NCI-H1092 treated with DMSO at 0.1 percent for 48 hours (cell line): ENCODE measurements around the gene CREBL2.
"Not testable (repeated sequence)": the region's sequence is repeated elsewhere in the genome, so short reads cannot be mapped to it uniquely, and the experiment has no call there.

Experiments
- DNase-seq: peaks from one replicate; lab custom pipeline; 2025; lab: John Stamatoyannopoulos, UW

CREBL2 gene

DNA sequence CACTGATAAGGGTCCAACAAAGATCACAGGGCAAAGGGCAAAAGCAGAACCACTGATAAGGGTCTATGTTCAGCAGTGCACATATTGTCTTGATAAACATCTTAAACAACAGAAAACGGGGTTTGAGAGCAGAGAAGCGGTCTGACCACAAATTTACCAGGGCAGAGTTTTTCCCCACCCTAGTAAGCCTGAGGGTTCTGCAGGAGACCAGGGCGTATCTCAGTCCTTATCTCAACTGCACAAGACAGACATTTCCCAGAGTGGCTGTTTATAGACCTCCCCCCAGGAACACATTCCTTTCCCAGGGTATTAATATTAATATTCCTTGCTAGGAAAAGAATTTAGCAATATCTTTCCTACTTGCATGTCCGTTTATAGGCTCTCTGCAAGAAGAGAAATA, 28.3 kb downstream of the CREBL2 start:
- not testable (repeated sequence) for DNase-seq

DNA sequence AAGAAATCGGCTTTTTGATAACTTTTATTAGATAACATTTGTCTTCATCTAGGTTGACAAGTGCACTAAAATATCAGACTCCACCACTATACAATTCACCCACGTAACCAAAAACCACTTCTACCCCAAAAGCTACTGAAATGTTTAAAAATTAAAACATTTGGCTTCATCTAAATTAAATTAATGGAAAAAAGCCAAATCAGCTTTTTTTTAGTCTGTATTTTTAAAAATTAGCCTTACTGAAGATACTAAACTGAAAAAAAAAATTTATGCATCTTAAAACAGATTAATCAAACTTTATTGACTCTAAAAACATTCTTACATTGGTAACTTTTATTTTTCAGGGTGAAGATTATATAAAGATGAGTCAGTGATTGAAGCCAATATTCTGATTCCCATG, 30.0 kb downstream of the CREBL2 start:
- DNase-seq = no peak

DNA sequence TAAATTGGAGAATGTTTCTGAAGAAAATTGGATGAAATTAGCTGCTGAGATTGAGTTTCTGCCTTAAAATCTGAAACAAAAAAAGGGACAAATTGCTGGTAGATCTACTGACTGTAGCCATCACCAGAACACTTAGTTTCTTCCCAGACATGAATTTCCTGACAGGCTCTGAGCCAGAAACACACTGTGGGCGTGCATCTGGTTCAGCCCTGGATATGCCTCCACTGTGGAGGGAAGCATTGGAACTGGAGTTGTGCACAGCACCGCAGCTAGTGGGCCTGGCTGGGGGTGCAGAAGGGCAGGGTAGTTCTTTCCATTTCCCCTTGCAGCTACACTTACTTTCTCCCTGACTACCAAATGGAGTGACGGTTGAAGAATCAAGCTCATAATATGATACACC, 31.2 kb downstream of the CREBL2 start:
- no peak for DNase-seq

DNA sequence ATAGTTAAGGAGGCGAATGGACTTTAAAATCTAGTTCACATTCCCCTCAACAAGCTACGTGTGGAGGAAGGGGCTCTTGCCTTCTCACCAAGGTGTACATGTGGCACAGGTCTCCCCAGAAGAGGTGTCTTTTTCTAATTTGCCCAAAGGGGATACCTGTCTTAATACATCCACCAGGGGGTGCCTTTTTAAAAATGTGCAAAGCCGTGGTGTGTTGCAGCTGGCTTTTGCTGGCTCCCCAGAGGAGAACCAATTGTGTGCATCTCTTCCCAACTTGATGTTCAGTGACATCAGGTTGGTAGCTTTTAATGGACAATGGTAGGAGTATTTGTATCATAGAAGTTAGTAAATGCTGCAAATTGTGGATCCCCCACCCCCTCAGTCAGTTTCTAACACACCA, 33.8 kb downstream of the CREBL2 start:
- no peak for DNase-seq

DNA sequence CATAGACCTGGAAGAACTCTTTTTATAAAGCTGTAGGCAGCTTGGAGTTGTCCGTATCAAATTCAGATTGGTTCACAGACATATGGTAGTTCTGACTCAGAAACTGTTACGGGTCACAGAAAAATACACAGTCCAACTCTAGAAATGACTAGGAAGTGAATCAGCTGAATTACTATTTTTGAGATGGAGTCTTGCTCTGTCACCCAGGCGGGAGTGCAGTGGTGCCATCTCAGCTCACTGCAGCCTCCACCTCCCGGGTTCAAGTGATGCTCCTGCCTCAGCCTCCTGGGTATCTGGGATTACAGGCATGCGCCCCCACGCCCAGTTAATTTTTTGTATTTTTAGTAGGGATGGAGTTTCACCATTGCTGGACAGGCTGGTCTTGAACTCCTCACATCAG, 34.3 kb downstream of the CREBL2 start:
- not testable (repeated sequence) for DNase-seq

DNA sequence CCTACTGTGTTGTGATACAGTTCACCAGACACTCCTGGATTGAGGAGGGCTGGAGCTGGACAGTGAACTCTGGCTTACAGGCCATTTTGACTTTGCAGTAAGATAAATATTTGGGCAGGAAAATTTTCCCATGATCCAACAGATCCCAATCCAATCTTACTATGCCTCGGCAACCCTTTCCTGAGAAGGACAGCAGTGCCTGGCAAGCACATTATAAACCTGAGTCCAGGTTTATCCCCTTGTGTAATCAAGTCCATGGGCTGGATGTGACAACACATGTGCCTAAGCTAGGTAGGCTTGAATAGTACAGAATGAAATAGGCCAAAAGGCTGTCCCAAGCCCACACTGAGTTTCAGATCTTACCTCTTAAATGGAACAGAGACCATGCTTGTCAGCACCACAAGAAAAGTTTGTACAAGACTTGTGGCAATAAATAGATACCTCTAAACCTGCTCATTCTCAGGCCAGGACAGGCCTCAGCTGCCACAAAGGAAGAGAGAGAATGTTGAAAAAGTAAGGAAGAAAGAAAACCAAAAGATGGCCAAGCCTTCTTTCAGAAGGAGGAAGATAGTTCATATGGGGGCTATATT, 34.9 kb downstream of the CREBL2 start:
- DNase-seq = no peak

DNA sequence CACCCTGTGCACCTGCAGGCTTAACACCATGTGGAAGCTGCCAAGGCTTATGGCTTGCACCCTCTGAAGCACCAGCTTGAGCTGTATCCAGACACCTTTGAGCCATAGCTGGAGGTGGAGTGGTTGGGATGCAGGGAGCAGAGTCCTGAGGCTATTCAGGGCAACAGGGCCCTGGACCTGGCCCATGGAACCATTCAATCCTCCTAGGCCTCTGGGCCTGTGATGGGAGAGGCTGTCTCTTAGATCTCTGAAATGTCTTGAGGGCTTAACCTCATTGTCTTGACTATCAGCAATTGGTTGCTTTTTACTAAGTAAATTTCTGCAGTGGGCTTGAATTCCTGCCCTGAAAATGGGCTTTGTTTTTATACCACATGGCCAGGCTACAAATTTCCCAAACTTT, 36.6 kb downstream of the CREBL2 start:
- DNase-seq = no peak

DNA sequence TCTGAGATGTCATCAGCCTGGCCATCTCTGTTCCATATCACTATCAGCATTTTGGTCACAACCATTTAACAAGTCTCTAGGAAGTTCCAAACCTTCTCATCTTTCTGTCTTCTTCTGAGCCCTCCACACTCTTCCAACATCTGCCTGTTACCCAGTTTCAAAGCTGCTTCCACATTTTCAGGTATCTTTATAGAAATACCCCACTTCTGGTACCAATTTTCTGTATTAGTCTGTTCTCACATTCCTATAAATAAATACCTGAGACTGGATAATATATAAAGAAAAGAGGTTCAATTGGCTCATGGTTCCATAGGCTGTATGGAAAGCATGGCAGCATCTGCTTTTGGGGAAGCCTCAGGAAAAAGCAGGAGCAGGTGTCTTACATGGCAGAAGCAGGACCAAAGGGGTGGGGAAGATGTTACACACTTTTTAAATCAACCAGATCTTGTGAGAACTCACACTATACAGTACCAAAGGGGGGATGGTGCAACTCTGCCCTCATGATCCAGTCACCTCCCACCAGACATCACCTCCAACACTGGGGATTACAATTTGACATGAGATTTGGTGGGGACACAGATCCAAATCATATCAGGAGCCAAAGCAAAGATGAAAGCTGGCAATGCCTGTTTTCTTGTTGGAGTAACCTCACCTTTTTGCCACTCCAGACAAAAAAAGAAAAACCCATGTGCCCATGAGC, 37.4 kb downstream of the CREBL2 start:
- no peak for DNase-seq

DNA sequence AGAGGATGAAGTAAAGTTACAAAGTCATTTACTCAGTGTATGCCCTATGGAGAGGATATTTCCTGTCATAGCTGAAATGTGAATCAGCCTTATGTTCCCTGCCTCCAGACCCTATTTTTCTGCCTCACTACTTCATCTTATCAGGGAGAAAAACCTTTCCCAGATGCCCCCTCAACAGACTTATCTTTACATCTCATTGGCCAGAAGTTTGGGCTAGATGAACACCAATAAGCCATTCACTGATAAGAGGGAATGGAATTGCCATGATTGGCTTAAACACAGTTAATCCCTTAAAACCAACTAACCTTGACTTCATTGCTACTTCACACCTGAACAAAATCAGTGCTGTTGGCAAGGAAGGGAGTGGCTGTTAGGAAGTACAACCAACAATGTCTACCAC, 40.1 kb downstream of the CREBL2 start:
- DNase-seq = no peak

DNA sequence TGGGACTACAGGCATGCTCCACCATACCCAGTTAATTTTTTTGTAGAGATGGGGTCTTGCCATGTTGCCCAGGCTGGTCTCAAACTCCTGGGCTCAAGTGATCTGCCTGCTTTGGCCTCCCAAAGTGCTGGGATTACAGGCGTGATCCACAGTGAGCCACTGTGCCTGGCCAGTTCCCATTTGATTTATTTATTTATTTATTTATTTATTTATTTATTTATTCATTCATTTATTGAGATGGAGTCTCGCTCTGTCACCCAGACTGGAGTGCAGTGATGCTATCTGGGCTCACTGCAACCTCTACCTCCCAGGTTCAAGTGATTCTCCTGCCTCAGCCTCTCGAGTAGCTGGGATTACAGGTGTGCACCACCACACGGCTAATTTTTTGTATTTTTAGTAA, 41.0 kb downstream of the CREBL2 start:
- not testable (repeated sequence) for DNase-seq

DNA sequence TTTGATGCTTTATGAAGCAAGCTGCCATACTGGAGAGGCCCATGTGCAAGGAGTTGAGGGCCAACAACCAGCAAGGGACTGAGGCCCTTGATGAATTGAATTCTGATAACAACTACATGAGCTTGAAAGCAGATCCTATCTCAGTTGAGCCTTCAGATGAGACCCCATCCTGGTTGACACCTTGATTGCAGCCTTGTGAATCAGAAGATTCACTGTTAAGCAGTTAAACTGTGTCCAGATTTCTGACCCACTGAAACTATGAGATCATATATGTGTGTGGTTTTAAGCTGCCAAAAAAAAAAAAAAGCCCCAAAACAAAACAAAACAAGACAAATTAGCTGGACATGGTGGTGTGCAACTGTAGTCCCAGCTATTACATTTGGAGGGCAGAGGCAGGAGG, 42.2 kb downstream of the CREBL2 start:
- no peak for DNase-seq

DNA sequence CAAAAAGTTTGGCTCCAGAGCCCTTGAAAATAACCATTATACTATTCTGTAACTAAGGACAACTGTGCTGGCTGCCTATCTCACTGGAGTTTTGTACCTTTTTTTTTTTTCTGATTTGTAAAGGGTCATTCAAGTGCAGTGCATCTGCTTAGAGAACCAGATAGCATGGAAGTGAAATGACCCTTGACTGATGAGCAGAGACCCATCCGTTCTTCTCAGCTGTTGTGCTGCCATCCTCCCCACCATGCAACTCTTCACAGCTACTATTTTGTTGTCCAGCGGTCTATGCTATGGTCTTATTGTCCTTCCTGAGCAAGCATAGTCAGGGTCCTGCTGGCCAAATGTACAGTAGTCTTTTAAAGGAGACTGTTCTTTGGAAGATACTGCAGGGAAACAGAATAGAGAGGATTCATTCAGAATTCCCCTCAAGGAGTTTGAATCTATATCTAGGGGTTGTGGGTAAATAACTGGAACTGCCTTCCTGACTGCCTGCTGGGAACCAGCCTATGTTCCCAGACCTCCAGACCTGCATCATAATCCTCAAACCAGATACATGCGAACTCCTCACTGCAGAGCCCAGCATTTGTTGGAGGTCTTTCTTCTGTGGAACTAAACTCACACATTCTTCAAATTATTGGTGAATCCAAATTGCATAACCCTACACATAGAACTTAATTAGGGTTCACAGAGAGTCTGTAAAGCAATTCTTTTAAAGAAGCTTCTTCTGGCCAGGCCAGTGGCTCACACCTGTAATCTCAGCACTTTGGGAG, 43.2 kb downstream of the CREBL2 start:
- no peak for DNase-seq

DNA sequence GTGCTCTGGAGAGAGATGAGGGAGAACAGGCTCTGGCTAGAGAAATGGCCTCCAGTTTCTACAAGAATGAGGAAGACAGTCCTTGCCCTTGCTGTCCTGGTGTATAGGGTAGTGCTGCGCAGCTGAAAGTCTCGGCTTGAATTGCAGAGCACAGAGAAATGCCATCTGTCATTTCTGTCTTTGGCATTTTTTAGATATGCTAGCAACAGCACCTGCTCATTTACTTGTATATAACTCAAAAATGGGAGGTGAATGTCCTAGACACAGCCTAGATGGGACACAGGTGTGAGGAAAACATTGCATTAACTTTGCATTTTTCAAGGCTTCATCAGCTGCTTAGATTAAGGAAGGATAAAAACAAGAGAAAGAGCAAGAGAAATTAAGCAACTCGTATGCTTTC, 48.5 kb downstream of the CREBL2 start:
- no peak for DNase-seq

DNA sequence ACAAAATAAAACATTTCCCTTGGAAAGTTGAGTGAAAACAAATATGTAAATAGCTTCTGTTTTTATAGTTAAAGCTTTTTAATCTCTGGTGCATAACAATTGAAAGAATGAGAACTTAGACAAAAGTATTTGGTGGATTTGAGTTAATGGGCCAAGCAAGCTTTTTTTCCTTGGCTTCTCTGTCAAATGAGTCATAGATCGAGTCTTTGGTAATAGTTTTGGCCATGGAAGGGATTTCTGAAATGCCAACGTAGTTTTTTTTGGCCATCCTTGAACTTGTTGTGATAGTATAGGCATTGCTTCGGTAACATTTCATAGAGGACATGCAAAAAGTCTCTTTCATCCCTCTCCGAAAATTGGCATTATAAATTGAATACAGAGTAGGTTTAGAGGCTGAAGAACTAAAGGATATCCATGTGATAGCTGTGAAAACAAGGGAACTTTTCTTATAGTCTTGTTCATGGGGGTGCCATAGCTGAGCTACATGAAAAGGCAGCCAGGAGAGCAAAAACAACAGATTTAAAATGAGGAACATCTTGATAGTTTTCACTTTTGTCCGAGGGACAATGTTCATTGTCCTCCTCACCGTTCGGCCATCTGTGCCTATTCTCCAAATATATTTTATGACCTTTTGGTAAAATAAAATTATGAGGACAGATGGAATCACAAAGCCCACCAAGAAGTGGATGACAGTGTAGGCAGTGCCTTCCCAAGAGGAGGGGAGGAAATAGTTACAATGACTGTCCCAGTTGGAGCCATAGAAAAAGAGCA, 49.6 kb downstream of the CREBL2 start:
- no peak for DNase-seq

DNA sequence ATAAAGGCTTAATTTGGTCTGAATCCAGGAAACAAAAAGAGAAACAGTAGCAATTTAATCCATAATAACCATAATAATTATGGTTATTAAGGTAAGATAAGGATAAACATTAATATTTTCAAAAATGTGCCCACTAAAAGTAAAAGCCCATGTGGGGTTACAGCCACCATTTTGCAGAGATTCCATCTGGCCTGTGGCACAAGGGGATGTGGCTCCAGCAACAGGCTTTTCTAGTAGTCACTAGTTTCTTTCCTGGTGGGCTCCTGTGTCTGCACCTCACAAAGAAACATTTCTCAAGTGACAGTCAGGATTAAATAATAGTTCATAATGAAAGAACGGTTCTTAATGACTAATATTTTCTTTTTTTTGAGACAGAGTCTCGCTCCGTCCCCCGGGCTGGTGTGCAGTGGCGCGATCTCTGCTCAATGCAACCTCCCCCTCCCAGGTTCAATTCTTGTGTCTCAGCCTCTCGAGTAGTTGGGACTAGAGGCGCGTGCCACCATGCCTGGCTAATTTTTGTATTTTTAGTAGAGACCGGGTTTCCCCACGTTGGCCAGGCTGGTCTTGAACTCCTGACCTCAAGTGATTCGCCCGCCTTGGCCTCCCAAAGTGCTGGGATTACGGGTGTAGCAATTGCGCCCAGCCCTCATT, 52.1 kb downstream of the CREBL2 start:
- no peak for DNase-seq

DNA sequence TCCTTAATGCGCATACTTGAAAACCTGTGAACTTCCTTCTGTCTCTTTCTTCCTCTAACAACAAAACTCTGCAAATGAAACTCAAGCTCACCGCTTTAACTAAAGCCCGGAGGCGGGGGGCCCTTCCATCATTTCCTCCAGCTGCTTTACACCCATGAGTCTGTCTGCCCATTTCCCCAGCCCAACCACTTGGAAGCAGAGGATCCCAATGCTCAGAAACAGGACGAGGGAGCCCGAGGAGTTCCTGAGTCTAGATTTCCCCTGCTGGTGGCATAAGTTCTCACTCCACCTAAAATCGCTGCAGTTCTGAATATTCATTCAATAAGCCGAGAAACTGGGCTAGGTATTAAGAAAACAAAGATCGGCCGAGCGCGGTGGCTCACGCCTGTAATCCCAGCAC, 53.5 kb downstream of the CREBL2 start:
- DNase-seq = no peak

DNA sequence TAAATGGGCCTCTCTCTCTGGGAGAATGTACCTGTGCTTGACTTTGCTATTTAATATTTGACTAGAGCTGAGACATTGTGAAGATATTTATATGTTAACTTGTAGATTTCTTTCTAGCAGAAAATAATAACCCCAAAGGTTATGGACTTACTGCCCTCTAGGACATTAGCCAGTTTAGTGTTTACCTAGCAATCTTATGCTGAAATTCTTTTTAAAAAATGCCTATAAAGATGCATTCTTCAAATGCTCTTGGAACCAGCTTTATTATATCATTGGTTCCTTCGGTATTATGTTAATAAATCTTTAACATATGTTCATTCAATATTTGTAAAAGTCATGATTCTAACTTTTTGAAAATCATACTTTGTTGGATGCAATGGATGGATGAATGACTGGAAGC, 56.3 kb downstream of the CREBL2 start:
- DNase-seq = no peak

DNA sequence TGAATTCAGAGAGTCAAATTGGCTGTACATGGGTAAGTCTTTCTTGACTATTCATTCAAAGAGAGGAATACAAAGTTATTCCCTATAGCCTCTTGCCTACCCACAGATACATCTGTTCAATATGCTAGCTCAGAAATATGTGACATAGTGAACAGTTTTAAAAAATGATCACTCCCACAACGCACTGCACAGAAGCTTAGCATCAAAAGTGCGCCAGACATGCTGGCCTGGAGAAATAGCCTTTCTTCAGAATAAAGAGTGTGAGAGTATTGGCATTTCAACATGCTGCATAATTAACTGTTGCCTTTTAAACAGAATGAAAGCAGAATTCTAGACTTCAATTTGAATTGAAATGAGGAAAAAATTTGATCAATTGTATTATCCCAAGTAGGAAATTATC, 57.3 kb downstream of the CREBL2 start:
- no peak for DNase-seq

DNA sequence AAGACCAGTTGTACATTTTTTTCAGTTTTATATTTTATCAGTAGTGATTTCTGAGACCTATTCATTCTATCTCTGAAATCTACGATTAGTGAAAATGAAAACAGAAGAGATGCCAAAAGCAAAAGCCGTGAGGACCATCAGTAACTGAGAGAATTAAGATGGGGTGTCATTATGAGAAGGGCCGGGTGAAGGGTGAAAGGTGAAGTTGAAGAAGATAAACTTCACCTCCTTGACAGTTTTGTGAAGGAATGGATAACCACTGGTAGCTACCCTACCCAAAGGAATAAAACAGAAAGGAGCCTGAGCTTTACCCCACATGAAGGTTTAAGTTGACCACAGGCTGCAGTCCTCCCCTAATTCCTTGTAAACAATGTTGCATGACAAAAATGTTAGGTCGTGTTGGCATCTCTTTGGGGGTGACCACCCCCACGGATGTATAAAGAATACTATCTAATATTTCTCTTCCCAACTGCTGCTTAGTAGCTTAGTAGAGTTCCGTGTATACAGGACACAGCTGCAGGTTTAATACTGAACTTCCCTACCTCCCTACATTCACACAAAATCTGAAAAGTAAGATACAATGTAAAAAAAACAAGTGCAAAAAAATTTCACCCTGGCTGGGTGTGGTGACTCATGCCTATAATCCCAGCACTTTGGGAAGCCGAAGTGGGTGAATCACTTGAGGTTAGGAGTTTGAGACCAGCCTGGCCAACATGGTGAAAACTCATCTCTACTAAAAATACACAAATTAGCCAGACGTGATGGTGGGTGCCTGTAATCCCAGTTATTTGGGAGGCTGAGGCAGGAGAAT, 60.4 kb downstream of the CREBL2 start:
- DNase-seq = no peak

DNA sequence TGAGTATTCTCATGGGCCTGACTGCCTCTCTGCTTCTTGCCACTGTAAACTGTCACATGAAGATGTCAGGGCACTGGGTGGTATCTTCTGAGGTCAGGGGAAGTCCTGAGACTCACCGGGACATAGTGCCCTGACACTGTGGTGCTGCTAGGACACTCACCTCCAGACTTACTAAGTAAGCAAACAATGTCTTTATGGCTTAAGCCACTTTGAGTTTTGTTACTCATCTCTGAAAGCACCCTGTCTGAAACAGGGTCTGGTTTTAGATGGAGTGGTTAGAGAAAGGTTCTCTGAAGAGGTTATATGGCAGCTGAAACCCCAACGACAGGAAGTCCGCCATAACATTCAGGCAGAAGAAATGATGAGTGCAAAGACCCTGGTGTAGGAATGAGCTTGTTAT, 61.6 kb downstream of the CREBL2 start:
- no peak for DNase-seq

DNA sequence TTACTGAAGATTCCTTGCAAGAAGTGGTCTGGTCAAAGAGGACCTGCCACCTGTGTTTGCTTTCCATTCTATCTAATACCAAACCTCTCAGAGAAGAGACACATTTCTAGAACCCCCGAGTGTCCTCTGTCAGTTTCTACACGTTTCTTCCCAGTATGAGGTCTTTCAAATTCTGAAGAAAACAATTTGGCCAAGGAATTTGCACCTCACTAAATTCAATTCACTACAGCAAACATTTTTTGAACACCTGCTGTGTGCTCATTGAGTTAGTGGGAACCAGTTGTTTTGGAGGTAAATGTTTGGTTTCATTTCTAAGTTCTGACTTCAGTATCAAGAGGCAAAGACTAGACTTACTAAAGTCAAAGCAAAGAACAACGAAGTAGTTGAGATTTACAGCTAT, 64.9 kb downstream of the CREBL2 start:
- DNase-seq = no peak
